CD4-positive, alpha-beta memory T cell (primary cell): ENCODE results near the gene PPA1. TPM values are rescaled to one million over a fixed set of nuclear protein-coding genes. Genes with fewer than 3 reads are reported as not detected.
A peak's percentile ranks its signal among the peaks of the same experiment; 100 is the strongest.
"Not testable (repeated sequence)": the region's sequence is repeated elsewhere in the genome, so short reads cannot be mapped to it uniquely, and the experiment has no call there.

Experiments used
- CTCF ChIA-PET: fragments of 350-600 bp; sonication (Branson Sonifier 250); formaldehyde crosslinking; loops from one replicate; lab custom pipeline; 2021; ENCODE audit warnings: inconsistent platforms; ENCODE audit not compliant: partially characterized antibody; lab: Charles Lee
- POLR2A ChIA-PET: fragments of 350-600 bp; sonication (Branson Sonifier 250); formaldehyde crosslinking; loops from one replicate; lab custom pipeline; 2021; ENCODE audit not compliant: partially characterized antibody; lab: Charles Lee
- DNase-seq, 5 donors: peaks; one replicate each; pipeline versions ENCODE4 v3.0.0 to v3.0.0-alpha.2; 2020 to 2022; ENCODE audit warnings: mixed read lengths in 1 of 5
- H3K27ac ChIP-seq: one replicate; pipeline ENCODE4 v1.7.0; 2013; ENCODE audit warnings: low read depth, low read length
- H3K27me3 ChIP-seq: 2 replicates; pipeline ENCODE4 v1.7.0; 2013; ENCODE audit warnings: mild to moderate bottlenecking, low read length, moderate library complexity; ENCODE audit not compliant: insufficient read depth
- H3K36me3 ChIP-seq: 2 replicates; pipeline ENCODE4 v1.7.0; 2013; ENCODE audit warnings: mild to moderate bottlenecking, low read length, moderate library complexity; ENCODE audit not compliant: insufficient read depth
- H3K4me1 ChIP-seq: 2 replicates; pipeline ENCODE4 v1.7.0; 2013; ENCODE audit warnings: mild to moderate bottlenecking, low read length, moderate library complexity; ENCODE audit not compliant: insufficient read depth
- H3K4me3 ChIP-seq, 2 donors: one replicate each; pipeline ENCODE4 v1.7.0; 2013; ENCODE audit warnings: low read length in 2 of 2, mild to moderate bottlenecking in 1 of 2
- H3K9me3 ChIP-seq, 2 donors: one replicate each; pipeline ENCODE4 v1.7.0; 2013; ENCODE audit warnings: low read length in 2 of 2, control low read depth in 1 of 2; ENCODE audit not compliant: control insufficient read depth in 1 of 2
- H3K27ac Mint-ChIP-seq, 7 donors: one replicate each; pipeline ENCODE4 v1.8.0; 2020 to 2021; ENCODE audit warnings: mixed read lengths in 7 of 7, mild to moderate bottlenecking in 6 of 7, inconsistent platforms in 3 of 7, moderate library complexity in 3 of 7
- H3K27me3 Mint-ChIP-seq, 2 donors: one replicate each; pipeline ENCODE4 v1.8.0; 2020 to 2021; ENCODE audit warnings: mixed read lengths in 2 of 2
- H3K36me3 Mint-ChIP-seq, 2 donors: one replicate each; pipeline ENCODE4 v1.8.0; 2020 to 2021; ENCODE audit warnings: mixed read lengths in 2 of 2, inconsistent platforms in 1 of 2, mild to moderate bottlenecking in 1 of 2
- H3K4me1 Mint-ChIP-seq, 4 donors: one replicate each; pipeline ENCODE4 v1.8.0; 2020 to 2021; ENCODE audit warnings: mixed read lengths in 4 of 4, mild to moderate bottlenecking in 1 of 4
- H3K4me3 Mint-ChIP-seq, 8 donors: one replicate each; pipeline ENCODE4 v1.8.0; 2020 to 2021; ENCODE audit warnings: mixed read lengths in 8 of 8, mild to moderate bottlenecking in 7 of 8, moderate library complexity in 6 of 8, inconsistent platforms in 3 of 8
- H3K9me3 Mint-ChIP-seq, 8 donors: one replicate each; pipeline ENCODE4 v1.8.0; 2020 to 2021; ENCODE audit warnings: mixed read lengths in 8 of 8, mild to moderate bottlenecking in 5 of 8, inconsistent platforms in 3 of 8, moderate library complexity in 1 of 8
- intact Hi-C: fragments of 100-400 bp; cut with micrococcal nuclease; formaldehyde crosslinking; loops from one replicate; pipeline ENCODE4 v1.15.1; 2023
- polyA plus RNA-seq, 2 donors: library from polyadenylated mRNA; unstranded; fragments of 300-500 nt; fragmentation: Illumina TruSeq; gene quantifications; one replicate each; pipeline ENCODE4 v1.2.3, GENCODE V29; 2021
- total RNA-seq, 2 experiments: library from RNA; stranded (reverse); gene quantifications; one replicate each; pipeline ENCODE4 v1.2.3, GENCODE V29; 2021

The PPA1 gene
- total and polyA plus RNA-seq, 4 experiments from 2014 or later = 57.4 to 304 (median 104) TPM

DNA sequence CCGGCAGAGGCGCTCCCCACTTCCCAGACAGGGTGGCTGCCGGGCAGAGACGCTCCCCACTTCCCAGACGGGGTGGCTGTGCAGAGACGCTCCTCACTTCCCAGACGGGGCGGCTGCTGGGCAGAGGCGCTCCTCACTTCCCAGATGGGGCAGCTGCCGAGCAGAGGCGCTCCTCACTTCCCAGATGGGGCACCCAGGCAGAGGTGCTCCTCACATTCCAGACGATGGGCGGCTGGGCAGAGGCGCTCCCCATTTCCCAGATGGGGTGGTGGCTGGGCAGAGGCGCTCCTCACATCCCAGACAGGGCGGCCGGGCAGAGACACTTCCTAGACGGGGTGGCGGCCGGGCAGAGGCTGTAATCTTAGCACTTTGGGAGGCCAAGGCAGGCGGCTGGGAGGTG, 6.8 kb upstream of the PPA1 start:
- H3K9me3 Mint-ChIP-seq, H3K27ac Mint-ChIP-seq, DNase-seq, H3K4me1 ChIP-seq, H3K4me3 ChIP-seq, H3K4me3 Mint-ChIP-seq, H3K36me3 Mint-ChIP-seq, H3K4me1 Mint-ChIP-seq, CTCF ChIA-PET, H3K9me3 ChIP-seq, intact Hi-C loops, H3K27me3 Mint-ChIP-seq, H3K36me3 ChIP-seq, H3K27ac ChIP-seq, H3K27me3 ChIP-seq, POLR2A ChIA-PET: not testable (repeated sequence)

DNA sequence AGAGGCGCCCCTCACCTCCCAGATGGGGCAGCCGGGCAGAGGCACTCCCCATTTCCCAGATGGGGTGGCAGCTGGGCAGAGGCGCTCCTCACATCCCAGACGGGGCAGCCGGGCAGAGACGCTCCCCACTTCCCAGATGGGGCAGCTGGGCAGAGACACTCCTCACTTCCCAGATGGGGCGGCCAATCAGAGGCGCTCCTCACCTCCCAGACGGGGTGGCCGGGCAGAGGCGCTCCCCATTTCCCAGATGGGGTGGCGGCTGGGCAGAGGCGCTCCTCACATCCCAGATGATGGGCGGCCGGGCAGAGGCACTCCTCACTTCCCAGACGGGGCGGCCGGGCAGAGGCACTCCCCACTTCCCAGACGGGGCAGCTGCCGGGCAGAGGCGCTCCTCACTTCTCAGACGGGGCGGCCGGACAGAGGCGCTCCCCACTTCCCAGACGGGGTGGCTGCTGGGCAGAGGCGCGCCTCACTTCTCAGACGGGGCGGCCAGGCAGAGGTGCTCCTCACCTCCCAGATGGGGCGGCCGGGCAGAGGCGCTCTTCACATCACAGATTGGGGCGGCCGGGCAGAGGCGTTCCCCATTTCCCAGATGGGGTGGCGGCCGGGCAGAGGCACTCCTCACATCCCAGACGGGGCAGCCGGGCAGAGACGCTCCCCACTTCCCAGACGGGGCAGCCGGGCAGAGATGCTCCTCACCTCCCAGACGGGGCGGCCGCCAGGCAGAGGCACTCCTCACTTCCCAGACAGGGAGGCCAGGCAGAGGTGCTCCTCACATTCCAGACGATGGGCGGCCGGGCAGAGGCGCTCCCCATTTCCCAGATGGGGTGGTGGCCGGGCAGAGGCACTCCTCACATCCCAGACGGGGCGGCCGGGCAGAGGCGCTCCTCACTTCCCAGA, 6.1 kb upstream of the PPA1 start:
- H3K9me3 ChIP-seq, H3K9me3 Mint-ChIP-seq, H3K4me1 Mint-ChIP-seq, H3K4me1 ChIP-seq, H3K27me3 ChIP-seq, H3K4me3 Mint-ChIP-seq, H3K27ac ChIP-seq, H3K27ac Mint-ChIP-seq, H3K27me3 Mint-ChIP-seq, H3K4me3 ChIP-seq, H3K36me3 ChIP-seq, intact Hi-C loops, DNase-seq, POLR2A ChIA-PET, H3K36me3 Mint-ChIP-seq, CTCF ChIA-PET: not testable (repeated sequence)

DNA sequence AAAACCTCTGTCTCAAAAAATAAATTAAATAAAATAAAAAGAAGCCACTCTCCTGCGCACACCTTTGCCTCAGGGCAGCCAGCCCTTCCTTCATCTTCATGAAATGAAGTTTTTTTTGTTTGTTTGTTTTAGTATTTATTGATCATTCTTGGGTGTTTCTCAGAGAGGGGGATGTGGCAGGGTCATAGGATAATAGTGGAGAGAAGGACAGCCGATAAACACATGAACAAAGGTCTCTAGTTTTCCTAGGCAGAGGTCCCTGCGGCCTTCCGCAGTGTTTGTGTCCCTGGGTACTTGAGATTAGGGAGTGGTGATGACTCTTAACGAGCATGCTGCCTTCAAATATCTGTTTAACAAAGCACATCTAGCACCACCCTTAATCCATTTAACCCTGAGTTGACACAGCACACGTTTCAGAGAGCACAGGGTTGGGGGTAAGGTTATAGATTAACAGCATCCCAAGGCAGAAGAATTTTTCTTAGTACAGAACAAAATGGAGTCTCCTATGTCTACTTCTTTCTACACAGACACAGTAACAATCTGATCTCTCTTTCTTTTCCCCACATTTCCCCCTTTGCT, 4.8 kb upstream of the PPA1 start:
- H3K9me3 Mint-ChIP-seq, H3K4me1 Mint-ChIP-seq, H3K27me3 ChIP-seq, H3K27ac ChIP-seq, H3K27ac Mint-ChIP-seq, H3K9me3 ChIP-seq, POLR2A ChIA-PET, H3K36me3 ChIP-seq, H3K4me3 Mint-ChIP-seq, H3K4me3 ChIP-seq, DNase-seq, H3K4me1 ChIP-seq, H3K27me3 Mint-ChIP-seq, H3K36me3 Mint-ChIP-seq, intact Hi-C loops: not testable (repeated sequence)
- CTCF ChIA-PET = interaction anchor here (1.7 kb wide), 1 partner anchor 127 kb away, joined by 6 read pairs; no protein-coding TSS in a partner anchor

GRCh38 chr10:70234668-70235447, 1.6 kb upstream of the PPA1 start:
- Histone ChIP-seq H3K4me1 (peaks cover 14% of the 10 kb centered on the region), H3K9me3 (no peaks in the 10 kb centered on the region), H3K4me3 (no peak overlapping the region), H3K36me3 (no peaks in the 10 kb centered on the region), H3K27me3 (no peaks in the 10 kb centered on the region), H3K27ac (no peak overlapping the region)
- Mint-ChIP-seq H3K36me3 (peaks cover 0 to 5% of the 10 kb centered on the region in 2 donors), H3K27ac (peak overlapping the region in 4 of 7 donors; percentile 43 to 75 (median 70)), H3K9me3 (peaks cover 0 to 2% (median 0%) of the 10 kb centered on the region in 8 donors), H3K4me1 (peaks cover 9 to 29% (median 20%) of the 10 kb centered on the region in 4 donors), H3K27me3 (peaks cover 0 to 1% of the 10 kb centered on the region in 2 donors), H3K4me3 (peak overlapping the region in 3 of 8 donors; percentile 42 to 77 (median 62))
- intact Hi-C loops = no loop called here
- ChIA-PET CTCF (interaction anchor here (1.8 to 6.0 kb wide), 2 partner anchors 13 to 89 kb away, joined by 8 to 82 read pairs; partner anchors contain the start of gene TYSND1), POLR2A (interaction anchor here (1.3 kb wide), 1 partner anchor 147 kb away, joined by 4 read pairs; no protein-coding TSS in a partner anchor)
- no peak for DNase-seq

DNA sequence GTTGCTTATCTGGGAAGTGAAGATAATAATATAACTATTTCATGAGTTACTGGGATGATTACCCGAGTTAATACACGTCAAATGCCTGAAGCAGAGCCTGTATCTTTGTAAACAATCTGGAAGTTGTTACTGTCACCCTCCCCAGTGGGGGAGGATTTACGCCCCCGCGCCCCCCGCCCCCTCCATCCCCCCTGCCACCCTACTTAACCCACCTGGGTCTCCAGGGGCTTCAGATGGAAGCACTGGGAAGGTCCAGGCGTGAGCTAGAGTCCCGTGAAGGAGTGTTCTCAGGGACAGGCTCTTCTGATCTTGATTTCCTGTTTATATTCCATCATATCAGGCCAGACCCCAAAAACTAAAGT, 691 bp upstream of the PPA1 start:
- CTCF ChIA-PET = interaction anchor here (1.0 to 6.0 kb wide), 5 partner anchors 12 to 131 kb away, joined by 3 to 82 read pairs (median 8); partner anchors contain the start of gene TYSND1
- POLR2A ChIA-PET = interaction anchor here (0.6 to 3.0 kb wide), 6 partner anchors 11 to 244 kb away, joined by 3 to 31 read pairs (median 12); partner anchors contain the start of genes EIF4EBP2 and SAR1A
- peak overlapping the region; percentile 87 to 94 (median 91) for H3K4me3 Mint-ChIP-seq
- Histone ChIP-seq H3K4me3 (peak overlapping the region; percentile 37 to 77), H3K27ac (peak overlapping the region; percentile 82), H3K27me3 (no peaks in the 10 kb centered on the region), H3K36me3 (peaks cover 4% of the 10 kb centered on the region), H3K9me3 (no peaks in the 10 kb centered on the region), H3K4me1 (peaks cover 15% of the 10 kb centered on the region)
- H3K4me1 Mint-ChIP-seq = peaks cover 9 to 36% (median 24%) of the 10 kb centered on the region in 4 donors
- H3K9me3 Mint-ChIP-seq = peaks cover 0 to 2% (median 0%) of the 10 kb centered on the region in 8 donors
- intact Hi-C loops = loop anchor here (1.0 to 2.0 kb wide), 5 partner anchors 64 to 243 kb away; partner anchors contain the start of genes EIF4EBP2, LRRC20, SAR1A and TYSND1
- peak overlapping the region; percentile 88 to 97 (median 96) for H3K27ac Mint-ChIP-seq
- peaks cover 0 to 12% of the 10 kb centered on the region in 2 donors for H3K36me3 Mint-ChIP-seq
- no peak for DNase-seq
- peaks cover 0 to 1% of the 10 kb centered on the region in 2 donors for H3K27me3 Mint-ChIP-seq

DNA sequence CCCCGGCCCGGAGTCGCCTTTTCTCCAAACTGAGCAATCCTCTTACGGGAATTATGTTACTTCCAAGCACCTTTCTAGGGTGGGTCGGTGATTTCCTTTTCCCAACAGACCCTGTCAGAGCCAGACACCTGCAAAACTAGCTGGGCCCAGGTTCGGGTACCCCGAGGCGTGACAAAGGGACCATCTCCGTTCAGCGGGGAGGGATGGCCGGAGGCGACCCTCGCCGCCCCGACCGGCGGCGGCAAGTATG, 445 bp downstream of the PPA1 start:
- intact Hi-C loops = loop anchor here (1.0 to 2.0 kb wide), 5 partner anchors 62 to 244 kb away; partner anchors contain the start of genes EIF4EBP2, LRRC20, SAR1A and TYSND1

More for the DNA sequence above, 445 bp downstream of the PPA1 start:
- Mint-ChIP-seq H3K27me3 (peaks cover 0 to 1% of the 10 kb centered on the region in 2 donors), H3K4me3 (peak overlapping the region; percentile 81 to 94 (median 90)), H3K9me3 (peaks cover 0 to 2% (median 0%) of the 10 kb centered on the region in 8 donors), H3K36me3 (peaks cover 3 to 23% of the 10 kb centered on the region in 2 donors), H3K27ac (peak overlapping the region; percentile 68 to 95 (median 87)), H3K4me1 (peaks cover 17 to 47% (median 30%) of the 10 kb centered on the region in 4 donors)
- Histone ChIP-seq H3K4me1 (peaks cover 25% of the 10 kb centered on the region), H3K36me3 (peaks cover 4% of the 10 kb centered on the region), H3K4me3 (peak overlapping the region; percentile 67 to 77), H3K27me3 (no peaks in the 10 kb centered on the region), H3K27ac (peak overlapping the region; percentile 82), H3K9me3 (no peaks in the 10 kb centered on the region)
- ChIA-PET CTCF (interaction anchor here (1.0 to 6.0 kb wide), 11 partner anchors 11 to 172 kb away, joined by 3 to 82 read pairs (median 4); partner anchors contain the start of genes EIF4EBP2 and TYSND1), POLR2A (interaction anchor here (0.8 to 3.0 kb wide), 8 partner anchors 10 to 1484 kb away, joined by 3 to 31 read pairs (median 12); partner anchors contain the start of genes EIF4EBP2, SAR1A and TYSND1)
- peak in 1 of 5 donors; percentile 38 for DNase-seq
